GM21390 (cell line): ENCODE measurements around the gene BOK.

Experiments
- ATAC-seq: cut with Tn5 transposase; IDR thresholded peaks from one replicate; pipeline ENCODE4 v1.9.1; 2021; ENCODE audit not compliant: unreplicated experiment

The BOK gene

GRCh38 chr2:241618829-241619228 is 60.3 kb downstream of the BOK start:
- no peak for ATAC-seq

DNA sequence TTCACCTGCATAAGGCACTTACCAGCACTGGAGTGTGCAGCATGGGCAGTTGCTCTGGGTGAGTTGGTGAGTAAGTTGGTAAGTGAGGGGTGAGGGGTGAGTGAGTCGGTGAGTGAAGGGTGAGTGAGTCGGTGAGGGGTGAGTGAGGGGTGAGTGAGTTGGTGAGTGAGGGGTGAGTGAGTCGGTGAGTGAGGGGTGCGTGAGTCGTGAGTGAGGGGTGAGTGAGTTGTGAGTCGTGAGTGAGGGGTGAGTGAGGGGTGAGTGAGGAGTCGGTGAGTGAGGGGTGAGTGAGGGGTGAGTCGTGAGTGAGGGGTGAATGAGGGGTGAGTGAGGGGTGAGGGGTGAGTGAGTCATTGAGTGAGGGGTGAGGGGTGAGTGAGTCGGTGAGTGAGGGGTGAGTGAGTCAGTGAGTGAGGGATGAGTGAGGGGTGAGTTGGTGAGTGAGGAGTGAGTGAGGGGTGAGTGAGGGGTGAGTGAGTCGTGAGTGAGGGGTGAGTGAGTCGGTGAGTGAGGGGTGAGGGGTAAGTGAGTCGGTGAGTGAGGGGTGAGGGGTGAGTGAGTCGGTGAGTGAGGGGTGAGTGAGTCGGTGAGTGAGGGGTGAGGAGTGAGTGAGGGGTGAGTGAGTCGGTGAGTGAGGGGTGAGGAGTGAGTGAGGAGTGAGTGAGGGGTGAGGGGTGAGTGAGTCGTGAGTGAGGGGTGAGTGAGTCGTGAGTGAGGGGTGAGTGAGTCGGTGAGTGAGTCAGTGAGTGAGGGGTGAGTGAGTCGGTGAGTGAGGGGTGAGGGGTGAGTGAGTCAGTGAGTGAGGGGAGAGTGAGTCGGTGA is 61.3 kb downstream of the BOK start:
- no peak for ATAC-seq

DNA sequence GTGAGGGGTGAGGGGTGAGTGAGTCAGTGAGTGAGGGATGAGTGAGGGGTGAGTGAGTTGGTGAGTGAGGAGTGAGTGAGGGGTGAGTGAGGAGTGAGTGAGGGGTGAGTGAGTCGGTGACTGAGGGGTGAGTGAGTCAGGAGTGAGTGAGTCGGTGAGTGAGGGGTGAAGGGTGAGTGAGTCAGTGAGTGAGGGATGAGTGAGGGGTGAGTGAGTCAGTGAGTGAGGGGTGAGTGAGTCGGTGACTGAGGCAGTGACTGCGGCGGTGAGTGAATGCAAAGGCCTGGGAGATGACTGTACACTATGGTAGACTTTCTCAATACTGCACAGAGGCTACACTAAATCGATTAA is 61.8 kb downstream of the BOK start:
- no peak for ATAC-seq
